ENCODE results near the gene RABGAP1L.

GRCh38 chr1:174818951-174819350 is 659.6 kb downstream of the RABGAP1L start:
- no peak for TF ChIP-seq CTCF (IDR thresholded peaks at IDR 0.05)
- no peak for TF ChIP-seq POLR2A (IDR thresholded peaks at IDR 0.05)
